Stimulated activated CD4-positive, alpha-beta T cell treated with anti-CD3 and anti-CD28 coated beads, Interleukin-12 subunit alpha, Interleukin-12 subunit beta, amount 100 ng/mL, for 24 hours (primary cell): ENCODE results near the gene RHOD.
A peak's percentile ranks its signal among the peaks of the same experiment; 100 is the strongest.

ENCODE experiments used
- DNase-seq, 2 experiments: peaks; one replicate each; pipeline ENCODE4 v3.0.0-alpha.2; 2020; ENCODE audit warnings: low read depth in 2 of 2

RHOD gene

DNA sequence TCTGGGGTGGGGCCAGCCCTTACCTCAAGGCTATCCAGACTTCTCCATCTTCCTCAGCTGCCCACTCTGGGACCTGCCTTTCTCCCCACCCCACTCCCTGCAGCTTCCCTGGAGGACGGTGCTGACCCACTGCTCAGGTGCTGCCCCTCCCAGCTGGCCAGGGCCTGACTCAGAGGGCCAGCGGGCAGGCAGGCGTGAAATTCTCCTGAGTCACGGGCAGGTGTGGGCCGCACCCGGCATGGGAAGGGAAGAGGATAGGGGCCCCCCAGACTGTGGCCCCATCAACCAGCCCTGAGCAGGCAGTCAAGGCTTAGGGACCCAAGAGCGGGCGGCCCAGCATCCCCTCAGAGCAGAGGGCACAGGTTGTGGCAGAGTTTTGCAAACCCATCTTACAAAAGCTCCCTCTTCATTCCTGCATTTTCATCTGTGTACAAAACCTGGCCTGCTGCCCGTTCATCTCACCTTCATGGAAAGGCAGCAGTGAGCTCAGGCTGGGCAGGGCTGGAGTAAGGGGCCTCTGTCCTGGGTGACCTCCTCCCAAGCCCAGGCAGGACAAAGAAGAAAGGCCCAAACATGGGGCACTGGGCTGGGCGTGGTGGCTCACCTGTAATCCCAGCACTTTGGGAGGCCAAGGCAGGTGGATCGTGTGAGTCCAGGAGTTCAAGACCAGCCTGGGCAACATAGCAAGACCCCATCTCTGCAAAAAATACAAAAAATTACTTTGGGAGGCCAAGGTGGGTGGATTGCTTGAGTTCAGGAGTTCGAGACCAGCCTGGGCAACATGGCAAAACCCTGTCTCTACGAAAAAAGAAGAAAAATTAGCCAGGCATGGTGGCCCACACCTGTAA lies 6.1 kb downstream of the RHOD start:
- DNase-seq = no peak

DNA sequence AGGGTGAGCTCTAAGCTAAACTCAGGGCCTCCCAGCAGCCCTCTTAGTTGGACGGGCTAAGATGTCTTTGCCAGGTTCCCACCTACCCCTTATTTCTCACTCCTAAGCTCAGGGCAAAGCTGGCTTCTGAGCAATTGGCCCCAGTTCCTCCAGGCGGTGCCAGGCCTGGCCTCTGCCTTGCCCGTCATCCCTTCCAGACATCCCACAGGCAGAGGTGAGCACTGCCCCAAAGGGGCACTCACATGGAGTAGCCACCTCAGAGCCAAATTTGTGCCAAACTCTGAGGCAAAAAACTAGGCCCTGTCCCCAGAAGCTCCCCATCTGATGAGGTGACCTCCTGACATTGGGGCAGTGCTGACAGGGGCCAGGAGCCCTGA lies 9.7 kb downstream of the RHOD start:
- no peak for DNase-seq

DNA sequence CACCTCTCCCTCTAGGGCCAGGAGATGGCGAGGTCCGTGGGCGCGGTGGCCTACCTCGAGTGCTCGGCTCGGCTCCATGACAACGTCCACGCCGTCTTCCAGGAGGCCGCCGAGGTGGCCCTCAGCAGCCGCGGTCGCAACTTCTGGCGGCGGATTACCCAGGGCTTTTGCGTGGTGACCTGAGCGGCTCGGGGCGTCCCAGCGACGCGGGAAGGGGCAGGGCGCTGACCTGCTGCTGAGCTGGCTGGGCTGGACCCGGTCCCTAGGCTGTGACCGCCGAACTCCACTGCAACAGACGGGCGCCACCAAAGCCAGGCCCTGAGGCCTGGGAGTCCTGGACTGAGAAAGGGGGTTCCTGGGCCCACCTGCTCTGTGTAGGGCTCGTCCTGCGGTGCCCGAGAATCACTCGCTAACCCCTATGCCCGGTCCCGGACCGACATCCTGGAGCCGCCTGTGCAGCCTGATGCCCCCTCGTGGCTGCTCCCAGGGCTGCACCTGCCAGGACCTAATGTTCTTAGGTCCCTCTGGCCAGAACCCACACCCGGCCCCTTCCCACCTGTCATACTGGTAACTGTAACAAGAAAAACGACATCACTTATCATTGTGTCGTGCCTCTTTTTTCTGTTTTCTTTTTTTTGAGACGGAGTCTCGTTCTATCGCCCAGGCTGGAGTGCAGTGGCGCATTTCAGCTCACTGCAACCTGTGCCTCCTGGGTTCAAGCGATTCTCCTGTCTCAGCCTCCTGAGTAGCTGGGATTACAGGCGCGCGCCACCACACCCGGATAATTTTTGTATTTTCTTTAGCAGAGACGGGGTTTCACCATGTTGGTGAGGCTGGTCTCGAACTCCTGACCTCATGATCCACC lies 15.0 kb downstream of the RHOD start:
- peak; percentile 51 to 76 for DNase-seq

DNA sequence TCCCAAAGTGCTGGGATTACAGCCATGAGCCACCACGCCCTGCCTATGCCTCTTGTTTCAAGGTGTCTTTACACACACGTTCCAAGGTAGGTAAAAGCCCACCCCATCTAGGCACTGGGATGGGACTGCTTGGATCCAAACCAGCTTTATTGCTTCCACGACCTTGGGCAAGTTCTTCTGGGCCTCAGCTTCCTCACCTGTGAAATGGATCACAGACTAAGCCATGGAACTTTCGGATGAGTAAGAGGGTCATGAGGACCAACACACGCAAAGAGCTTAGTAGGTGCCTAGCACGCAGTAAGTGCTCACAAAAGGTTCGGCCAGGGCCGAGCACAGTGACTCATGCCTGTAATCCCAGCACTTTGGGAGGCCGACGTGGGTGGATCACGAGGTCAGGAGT lies 15.6 kb downstream of the RHOD start:
- no peak for DNase-seq

DNA sequence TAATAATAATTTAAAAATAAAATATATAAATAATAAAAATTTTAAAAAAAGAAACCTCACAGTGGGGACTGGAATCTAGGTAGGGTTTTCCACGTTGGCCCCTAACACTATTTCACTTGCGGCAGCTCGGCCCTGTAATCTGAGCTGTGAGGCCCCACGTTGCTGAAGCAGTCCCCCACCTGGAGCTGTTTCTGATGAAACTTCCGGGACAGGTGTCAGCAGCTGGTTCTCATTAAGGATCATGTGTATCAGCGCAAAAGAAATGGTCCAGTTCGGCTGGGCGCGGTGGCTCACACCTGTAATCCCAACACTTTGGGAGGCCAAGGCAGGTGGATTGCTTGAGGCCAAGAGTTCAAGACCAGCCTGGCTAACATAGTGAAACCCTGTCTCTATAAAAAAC lies 17.3 kb downstream of the RHOD start:
- no peak for DNase-seq

DNA sequence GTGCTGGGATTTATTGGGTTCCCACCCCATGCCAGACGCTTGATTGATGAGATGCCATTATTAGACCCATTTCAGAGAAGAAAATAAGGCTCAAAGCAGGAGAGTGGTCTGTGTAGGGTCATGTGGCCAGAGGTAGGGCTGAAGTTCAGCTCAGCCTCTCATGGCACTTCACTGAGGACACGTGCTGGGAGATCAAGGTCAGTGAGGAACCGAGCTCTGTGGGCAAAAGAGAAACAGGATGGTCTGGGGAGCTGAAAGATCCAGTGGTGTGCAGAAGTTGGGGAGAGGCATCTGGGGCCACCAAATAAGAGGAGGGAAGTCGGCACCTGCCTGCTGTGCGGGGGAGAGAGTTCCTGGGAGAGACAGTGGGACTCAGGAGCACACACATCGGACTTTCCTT lies 19.6 kb downstream of the RHOD start:
- no peak for DNase-seq

DNA sequence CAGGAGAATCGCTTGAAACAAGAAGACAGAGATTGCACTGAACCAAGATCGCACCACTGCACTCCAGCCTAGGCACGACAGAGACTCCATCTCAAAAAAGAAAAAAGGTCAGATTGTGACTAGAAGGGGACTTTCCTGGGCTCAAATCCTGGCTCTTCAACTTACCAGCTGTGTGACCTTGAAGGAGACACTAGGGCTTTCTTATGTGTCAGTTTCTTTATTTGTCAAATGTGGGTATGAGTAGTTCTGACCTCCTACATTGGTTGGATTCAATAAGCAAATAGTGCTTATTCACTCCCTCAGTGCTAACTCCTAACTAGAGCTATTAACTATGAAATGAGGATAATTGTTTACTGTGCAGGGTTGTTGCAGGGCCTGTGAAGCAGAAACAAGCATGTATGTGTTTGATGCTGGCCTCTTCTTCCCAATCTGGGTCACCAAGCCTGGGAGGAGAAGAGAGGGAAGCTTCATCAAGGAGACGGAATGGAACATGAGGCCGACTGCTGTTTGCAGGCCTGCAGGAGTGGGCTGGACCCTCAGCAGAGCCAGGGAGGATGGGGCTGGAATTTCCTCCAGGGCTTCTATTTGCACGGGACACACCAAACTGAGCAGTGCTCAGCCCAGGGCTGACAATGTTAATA lies 22.5 kb downstream of the RHOD start:
- DNase-seq = no peak

DNA sequence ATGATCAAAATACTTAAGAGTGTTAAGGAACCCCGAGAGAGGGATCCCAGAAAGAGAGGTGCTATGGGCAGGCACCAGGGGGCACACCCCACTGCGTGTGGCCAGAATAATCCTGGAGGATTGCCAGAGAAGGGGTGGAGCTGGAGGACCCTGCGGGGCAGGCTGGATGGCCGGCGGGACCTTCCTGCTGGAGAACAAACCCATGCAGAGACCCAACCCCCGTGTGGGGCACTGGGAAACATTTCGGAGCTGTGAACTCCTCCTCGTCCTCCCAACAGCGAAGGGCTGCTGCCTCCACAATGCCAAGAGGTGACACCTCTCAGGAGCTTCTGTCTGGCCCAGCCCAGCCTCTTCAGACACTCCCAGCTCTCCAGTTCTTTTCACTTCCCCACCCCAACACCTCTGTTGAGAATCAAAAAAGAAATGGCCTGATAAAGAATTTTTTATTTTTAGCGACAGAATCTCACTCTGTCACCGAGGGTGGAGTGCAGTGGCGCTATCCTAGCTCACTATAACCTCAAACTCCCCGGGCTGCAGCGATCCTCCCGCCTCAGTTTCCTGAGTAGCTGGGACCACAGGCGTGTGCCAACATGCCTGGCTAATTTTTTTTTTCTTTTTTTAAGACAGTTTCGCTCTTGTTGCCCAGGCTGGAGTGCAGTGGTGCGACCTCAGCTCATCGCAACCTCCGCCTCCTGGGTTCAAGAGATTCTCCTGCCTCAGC lies 25.6 kb downstream of the RHOD start:
- no peak for DNase-seq

DNA sequence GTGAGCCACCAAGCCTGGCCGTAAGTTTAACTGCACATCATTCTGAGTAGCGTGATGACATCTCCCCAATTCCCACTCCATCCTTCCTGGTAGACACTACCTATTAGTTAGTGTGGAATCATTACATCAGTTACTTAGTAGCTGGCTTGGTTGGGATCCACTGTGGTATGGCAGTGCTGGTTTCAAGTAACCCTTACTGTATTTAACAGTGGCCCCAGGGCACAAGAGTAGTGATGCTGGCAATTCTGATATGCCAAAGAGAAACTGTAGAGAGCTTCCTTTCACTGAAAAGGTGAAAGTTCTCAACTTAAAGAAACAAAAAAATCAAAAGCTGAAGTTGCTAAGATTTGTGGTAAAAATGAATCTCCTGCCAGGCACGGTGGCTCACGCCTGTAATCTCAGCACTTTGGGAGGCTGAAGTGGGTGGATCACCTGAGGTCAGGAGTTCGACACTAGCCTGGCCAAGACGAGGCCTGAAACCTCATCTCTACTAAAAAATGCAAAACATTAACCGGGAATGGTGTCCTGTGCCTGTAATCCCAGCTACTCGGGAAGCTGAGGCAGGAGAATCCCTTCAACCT lies 27.2 kb downstream of the RHOD start:
- DNase-seq = no peak

DNA sequence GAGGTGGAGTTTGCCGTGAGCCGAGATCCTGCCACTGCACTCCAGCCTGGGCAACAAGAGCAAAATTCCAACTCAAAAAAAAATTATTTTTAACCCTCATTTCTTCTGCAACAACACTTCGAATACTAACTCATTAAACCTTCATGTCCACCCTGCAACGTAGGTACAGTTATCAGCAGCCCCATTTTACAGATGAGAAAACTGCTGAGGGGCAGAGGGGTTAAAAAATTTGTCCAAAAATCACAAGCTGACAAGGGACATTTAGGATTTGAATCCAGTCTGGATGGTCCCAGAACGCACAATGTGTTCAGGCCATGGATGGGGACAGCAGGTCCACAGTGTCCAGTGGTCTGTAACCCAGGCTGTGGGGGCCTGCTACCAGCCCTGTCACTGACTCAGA lies 29.0 kb downstream of the RHOD start:
- no peak for DNase-seq

DNA sequence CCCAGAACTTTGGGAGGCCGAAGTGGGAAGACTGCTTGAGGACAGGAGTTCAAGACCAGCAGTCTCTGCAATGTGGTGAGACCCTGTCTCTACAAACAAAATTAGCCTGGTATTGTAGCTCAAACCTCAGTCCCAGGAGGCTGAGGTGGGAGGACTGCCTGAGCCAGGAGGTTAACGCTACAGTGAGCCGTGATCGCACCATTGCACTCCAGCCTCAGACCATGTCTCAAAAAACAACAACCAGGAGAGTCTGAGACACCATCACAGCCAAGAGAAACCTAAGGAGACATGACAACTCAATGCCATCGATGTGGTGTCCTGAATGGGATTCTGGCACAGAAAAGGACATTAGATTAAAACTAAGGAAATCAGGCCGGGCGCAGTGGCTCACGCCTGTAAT lies 34.1 kb downstream of the RHOD start:
- DNase-seq = no peak

DNA sequence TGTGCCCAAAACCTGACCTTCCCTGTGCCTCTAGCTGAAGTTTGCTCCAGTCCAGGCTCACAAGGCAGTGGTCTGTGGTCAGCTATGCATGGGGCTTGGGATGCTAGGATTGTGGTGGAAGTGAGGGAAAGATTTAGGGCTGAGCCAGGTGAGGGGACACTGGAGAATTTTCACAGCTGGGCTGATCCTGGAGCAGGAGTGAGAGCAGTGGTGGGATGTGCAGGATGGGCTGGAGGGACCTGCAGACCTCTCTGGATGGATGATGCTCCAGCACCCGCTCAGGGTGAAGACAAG lies 38.5 kb downstream of the RHOD start:
- DNase-seq = no peak

DNA sequence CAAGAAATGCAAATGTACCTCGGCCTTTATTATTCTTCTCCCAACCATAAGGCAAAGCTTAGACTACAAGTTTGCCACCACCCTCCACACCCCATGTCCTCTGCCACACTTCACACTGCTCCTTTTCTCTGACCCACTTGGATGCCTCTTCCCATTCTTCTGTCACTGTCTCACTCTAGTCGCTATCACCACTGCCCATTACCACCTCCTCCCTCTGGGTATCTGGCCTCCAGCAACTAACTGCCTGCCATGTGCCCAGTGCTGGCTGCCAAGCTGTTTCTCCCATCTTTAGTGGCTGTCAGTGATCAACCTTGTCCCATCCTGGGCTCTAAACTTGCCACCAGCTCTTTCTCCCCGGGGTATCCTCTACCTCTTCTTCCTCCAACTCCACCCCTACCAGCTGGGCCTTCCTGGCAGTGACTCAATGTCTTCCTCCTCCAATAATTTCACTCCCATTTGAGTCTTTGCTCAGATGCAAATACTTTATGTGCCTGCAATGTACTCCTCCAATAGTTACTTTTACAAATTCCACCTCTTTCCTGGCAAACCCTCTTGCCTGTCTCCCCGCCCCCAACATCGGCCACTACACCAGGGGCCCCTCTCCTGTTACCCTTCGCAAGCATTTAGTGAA lies 42.3 kb downstream of the RHOD start:
- DNase-seq = no peak

DNA sequence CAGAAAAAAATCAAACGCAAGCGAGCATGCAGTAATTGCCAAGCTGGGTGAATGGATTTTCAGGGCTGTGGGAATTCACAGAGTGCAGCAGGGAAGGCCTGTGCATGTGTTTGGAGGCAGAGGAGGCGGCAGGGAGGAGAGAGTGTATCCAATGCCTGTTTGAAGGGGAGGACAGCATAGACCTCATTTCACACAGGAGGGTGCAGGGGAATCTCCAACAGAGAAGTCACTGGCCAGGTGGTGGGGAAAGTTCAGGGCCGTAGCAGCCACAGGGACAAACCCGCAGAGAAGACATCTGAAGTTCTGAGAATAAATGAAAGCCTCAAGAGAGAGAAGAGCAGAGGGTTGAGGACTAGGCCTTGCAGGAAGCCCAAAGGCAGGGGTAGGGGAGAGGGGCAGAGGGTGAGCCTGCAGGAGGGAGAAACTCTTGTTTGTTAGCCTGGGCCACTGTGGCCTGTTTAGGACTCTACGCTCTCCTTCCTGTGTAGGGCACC lies 43.2 kb downstream of the RHOD start:
- DNase-seq = no peak

DNA sequence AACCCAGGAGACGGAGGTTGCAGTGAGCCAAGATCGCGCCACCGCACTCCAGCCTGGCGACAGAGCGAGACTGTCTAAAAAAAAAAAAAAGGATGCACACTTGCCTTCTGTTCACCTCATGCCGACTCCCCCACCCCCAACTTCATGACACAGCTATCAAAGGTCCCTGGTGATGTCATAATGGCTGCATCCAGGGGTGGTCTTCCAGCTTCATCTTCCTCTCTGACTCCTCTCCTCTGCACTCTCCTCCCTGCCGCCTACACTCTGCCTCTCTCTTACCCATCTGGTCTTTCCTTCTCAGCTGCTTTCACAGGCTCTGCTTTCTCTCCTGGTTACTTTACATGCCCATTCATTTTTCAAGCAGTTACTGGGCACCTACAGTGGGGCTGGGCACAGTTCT lies 46.0 kb downstream of the RHOD start:
- no peak for DNase-seq

DNA sequence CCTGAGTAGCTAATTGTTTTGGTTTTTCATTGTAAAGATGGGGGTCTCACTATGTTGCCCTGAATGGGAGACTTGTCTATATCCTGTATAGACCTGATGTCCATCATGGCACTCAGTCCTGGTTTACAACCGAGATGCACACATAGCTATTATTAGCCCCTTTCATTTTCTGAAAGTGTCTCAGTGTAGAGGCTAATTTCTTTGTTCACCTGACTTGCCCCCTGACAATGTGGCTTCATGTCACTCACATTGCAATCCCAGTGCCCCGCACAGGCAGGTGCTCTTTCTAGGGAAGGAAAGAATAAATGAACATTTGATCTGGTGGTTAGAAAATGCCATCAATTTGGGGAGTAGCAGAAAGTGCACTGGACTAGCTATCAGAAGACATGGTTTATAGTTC lies 49.3 kb downstream of the RHOD start:
- no peak for DNase-seq

DNA sequence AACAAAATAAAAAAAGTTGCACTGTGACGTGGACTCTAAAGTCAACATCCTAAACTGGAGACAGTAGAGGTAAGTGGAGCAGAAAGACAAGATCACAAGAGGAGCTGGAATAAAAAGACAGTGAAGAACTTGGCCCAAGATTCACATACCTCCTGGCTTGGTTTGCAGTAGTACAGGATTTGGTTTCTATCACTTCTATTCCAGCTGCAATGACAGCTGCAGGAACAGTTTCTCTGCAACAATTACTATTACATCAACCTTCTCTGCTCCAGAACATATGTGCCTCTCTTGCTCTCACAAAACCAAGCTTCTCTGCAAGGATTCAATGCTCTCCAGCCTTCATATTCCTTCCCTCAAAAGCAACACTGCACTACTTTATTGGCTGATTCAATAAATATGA lies 54.6 kb downstream of the RHOD start:
- no peak for DNase-seq

DNA sequence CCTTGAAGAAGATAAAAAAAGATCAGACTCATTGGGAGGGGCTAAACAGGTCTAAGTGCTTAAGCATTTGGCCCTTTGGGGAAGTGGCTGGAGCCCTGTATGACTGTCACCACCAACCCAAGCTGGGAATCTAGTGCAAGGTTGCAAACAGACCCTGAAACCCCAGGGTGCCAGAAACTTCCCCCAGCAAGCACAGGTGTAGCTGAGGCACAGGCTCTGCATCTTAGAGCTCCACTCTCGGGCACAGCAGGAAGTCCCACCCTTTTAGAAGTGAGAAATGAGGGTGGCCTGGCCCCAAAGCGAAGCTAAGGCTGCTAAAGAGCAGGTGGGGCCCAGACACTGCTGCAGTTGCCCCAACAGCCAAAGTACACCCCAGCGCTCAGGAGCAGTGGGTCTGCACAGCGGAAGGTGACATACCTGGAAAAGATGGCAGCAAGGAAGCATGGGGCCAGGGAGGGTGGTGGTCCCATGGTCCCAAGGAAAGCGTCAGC lies 56.6 kb downstream of the RHOD start:
- no peak for DNase-seq

DNA sequence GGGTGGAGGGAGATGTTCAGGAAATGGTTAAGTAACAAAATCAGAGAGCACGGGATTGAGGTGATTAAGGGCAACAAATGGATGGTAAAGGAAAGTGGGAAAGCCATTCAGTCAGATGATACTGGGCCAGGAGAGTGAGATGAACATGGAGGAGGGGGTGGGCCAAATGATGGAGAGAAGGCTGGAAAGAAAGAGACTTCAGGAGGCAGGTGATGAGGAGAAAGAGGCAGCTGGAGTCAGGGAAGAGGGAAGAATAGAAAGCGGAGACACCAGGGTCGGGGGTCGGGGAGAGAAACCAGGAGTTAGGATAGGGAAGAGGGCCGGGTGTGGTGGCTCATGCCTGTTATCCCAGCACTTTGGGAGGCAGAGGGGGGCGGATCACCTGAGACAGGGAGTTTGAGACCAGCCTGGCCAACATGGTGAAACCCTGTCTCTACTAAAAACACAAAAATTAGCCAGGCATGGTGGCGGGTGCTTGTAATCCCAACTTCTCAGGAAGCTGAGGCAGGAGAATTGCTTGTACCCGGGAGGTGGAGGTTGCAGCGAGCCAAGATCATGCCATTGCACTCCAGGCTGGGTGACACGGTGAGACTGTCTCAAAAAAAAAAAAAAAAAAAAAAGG lies 57.7 kb downstream of the RHOD start:
- no peak for DNase-seq

DNA sequence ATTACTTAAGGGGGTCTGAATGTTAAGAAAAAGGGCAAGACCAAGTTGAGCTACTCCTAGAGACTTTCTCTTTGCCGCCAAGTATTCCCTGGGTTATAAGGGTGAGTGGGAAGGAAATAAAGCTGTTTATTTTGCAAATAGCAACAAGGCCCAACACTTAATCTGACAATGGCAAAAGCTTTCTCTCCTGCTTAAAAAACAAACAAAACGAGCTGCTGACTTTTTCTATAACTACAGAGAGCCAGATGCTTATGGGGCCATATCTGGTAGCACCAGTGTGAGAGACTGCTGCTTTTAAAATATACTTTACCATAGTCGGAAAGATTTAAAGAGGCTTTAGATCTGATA lies 60.1 kb downstream of the RHOD start:
- DNase-seq = no peak

DNA sequence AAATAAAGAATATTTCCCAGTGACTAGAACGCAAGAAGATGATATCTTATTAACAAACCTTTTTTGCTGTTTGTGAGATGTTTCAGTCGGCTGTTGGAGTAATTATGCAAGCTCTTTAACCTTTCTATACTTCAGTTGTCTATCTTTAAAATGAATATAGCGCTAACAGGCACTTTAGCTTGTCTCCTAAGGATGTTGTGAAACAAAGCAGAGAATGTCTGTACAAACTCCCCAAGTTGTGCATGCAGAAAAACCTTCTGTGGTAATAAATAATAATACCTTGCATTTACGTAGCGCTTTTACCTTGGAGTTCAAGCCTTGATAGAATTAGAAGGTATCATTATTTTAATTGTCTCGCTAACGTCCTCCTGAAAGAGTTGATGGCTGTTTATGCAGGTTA lies 60.5 kb downstream of the RHOD start:
- DNase-seq = no peak
